HEK293 (cell line): ENCODE results near the gene KCNK15.

Experiments
- CTCF ChIA-PET: fragments of 350-600 bp; formaldehyde crosslinking; extraction: SDS; loops from one replicate; lab custom pipeline; 2021; ENCODE audit warnings: antibody characterized with exemption; lab: Yijun Ruan, JAX
- POLR2A ChIA-PET: fragments of 300-600 bp; formaldehyde crosslinking; extraction: SDS; loops from one replicate; lab custom pipeline; 2020; ENCODE audit warnings: antibody characterized with exemption, inconsistent platforms; lab: Yijun Ruan, JAX
- H3K27ac ChIP-seq: fragments of 200-500 bp; sonication (Bioruptor generic); 2 replicates; pipeline ENCODE4 v1.5.1; 2014; ENCODE audit warnings: low read depth, low read length, control low read depth, inconsistent platforms; ENCODE audit errors: extremely low read depth
- H3K36me3 ChIP-seq, 2 experiments: fragments of 200-500 bp in 1 of 2; sonication (Bioruptor generic) in 1 of 2; 1 replicate in 1 of 2; 2 replicates in 1 of 2; pipeline ENCODE4 v1.5.1; 2014 to 2017; ENCODE audit warnings: inconsistent platforms in 2 of 2, low read length in 2 of 2; ENCODE audit not compliant: control insufficient read depth in 2 of 2, insufficient read depth in 1 of 2
- H3K4me1 ChIP-seq: fragments of 200-500 bp; sonication (Bioruptor generic); 2 replicates; pipeline ENCODE4 v1.5.1; 2014; ENCODE audit warnings: mild to moderate bottlenecking, low read length, inconsistent platforms; ENCODE audit not compliant: control insufficient read depth, insufficient read depth
- H3K4me3 ChIP-seq: 2 replicates; pipeline ENCODE4 v1.5.1; 2011; ENCODE audit warnings: low read depth, mild to moderate bottlenecking, control low read depth, low read length, moderate library complexity
- H3K9me3 ChIP-seq: fragments of 200-500 bp; sonication (Bioruptor generic); 2 replicates; pipeline ENCODE4 v1.5.1; 2014; ENCODE audit warnings: low read depth, low read length, inconsistent platforms; ENCODE audit not compliant: control insufficient read depth, insufficient read depth
- GFI1B ChIP-seq: fragments of 450-650 bp; formaldehyde crosslinking; IDR thresholded peaks from 2 replicates; pipeline ENCODE4 v1.5.1; 2016; ENCODE audit warnings: missing biosample characterization, missing genetic modification characterization
- PRDM1 ChIP-seq: fragments of 450-650 bp; formaldehyde crosslinking; IDR thresholded peaks from 2 replicates; pipeline ENCODE4; 2016; ENCODE audit warnings: missing biosample characterization, missing genetic modification characterization
- REST ChIP-seq: fragments of 450-650 bp; formaldehyde crosslinking; IDR thresholded peaks from 2 replicates; pipeline ENCODE4 v1.5.1; 2016; ENCODE audit warnings: missing biosample characterization, missing genetic modification characterization
- ZBTB10 ChIP-seq: fragments of 450-650 bp; formaldehyde crosslinking; IDR thresholded peaks from 2 replicates; pipeline ENCODE4 v1.5.1; 2016; ENCODE audit warnings: missing biosample characterization, missing genetic modification characterization
- ZBTB17 ChIP-seq: fragments of 450-650 bp; formaldehyde crosslinking; IDR thresholded peaks from 2 replicates; pipeline ENCODE4 v1.5.1; 2016; ENCODE audit warnings: missing biosample characterization, missing genetic modification characterization
- ZBTB21 ChIP-seq: fragments of 450-650 bp; formaldehyde crosslinking; IDR thresholded peaks from 2 replicates; pipeline ENCODE4 v1.5.1; 2017; ENCODE audit warnings: missing biosample characterization, missing genetic modification characterization
- ZNF114 ChIP-seq: fragments of 450-650 bp; formaldehyde crosslinking; IDR thresholded peaks from 2 replicates; pipeline ENCODE4 v1.5.0; 2017; ENCODE audit warnings: missing biosample characterization, missing genetic modification characterization
- ZNF169 ChIP-seq: fragments of 450-650 bp; formaldehyde crosslinking; IDR thresholded peaks from 2 replicates; pipeline ENCODE4 v1.5.1; 2016; ENCODE audit warnings: missing biosample characterization, missing genetic modification characterization
- ZNF248 ChIP-seq: fragments of 450-650 bp; formaldehyde crosslinking; IDR thresholded peaks from 2 replicates; pipeline ENCODE4 v1.5.1; 2017; ENCODE audit warnings: missing biosample characterization, missing genetic modification characterization
- ZNF302 ChIP-seq: fragments of 450-650 bp; formaldehyde crosslinking; IDR thresholded peaks from 2 replicates; pipeline ENCODE4 v1.5.1; 2016; ENCODE audit warnings: missing biosample characterization, missing genetic modification characterization, low read depth
- ZNF391 ChIP-seq: fragments of 450-650 bp; formaldehyde crosslinking; IDR thresholded peaks from 2 replicates; pipeline ENCODE4 v1.5.1; 2016; ENCODE audit warnings: low read depth, missing biosample characterization, missing genetic modification characterization, borderline replicate concordance
- ZNF48 ChIP-seq: fragments of 450-650 bp; formaldehyde crosslinking; IDR thresholded peaks from 2 replicates; pipeline ENCODE4 v1.5.1; 2016; ENCODE audit warnings: missing biosample characterization, missing genetic modification characterization
- ZNF747 ChIP-seq: fragments of 450-650 bp; formaldehyde crosslinking; IDR thresholded peaks from 2 replicates; pipeline ENCODE4 v1.5.1; 2016; ENCODE audit warnings: missing biosample characterization, missing genetic modification characterization
- ZNF830 ChIP-seq: fragments of 450-650 bp; IDR thresholded peaks from 2 replicates; pipeline ENCODE4 v1.5.0; 2018; ENCODE audit warnings: missing biosample characterization, missing genetic modification characterization, low read depth, mild to moderate bottlenecking, moderate library complexity
- ZNF837 ChIP-seq: fragments of 450-650 bp; formaldehyde crosslinking; IDR thresholded peaks from 2 replicates; pipeline ENCODE4 v1.5.1; 2016; ENCODE audit warnings: missing biosample characterization, missing genetic modification characterization
- TF ChIP-seq, protein P1 (sequence below): fragments of 450-650 bp; formaldehyde crosslinking; IDR thresholded peaks from 2 replicates; pipeline ENCODE4 v1.5.1; 2016; ENCODE audit warnings: missing biosample characterization, missing genetic modification characterization
- TF ChIP-seq, protein P2 (sequence below): fragments of 450-650 bp; formaldehyde crosslinking; IDR thresholded peaks from 2 replicates; pipeline ENCODE4 v1.5.1; 2017; ENCODE audit warnings: missing biosample characterization, mild to moderate bottlenecking, missing genetic modification characterization, moderate library complexity

The KCNK15 gene

GRCh38 chr20:44742304-44743079 lies 3.2 kb upstream of the KCNK15 start:
- Histone ChIP-seq H3K4me3 (no peak overlapping the region), H3K36me3 (no peaks in the 10 kb centered on the region), H3K9me3 (no peaks in the 10 kb centered on the region), H3K27ac (no peak overlapping the region), H3K4me1 (peaks cover 4% of the 10 kb centered on the region; the same call in 1 of the 2 replicates)
- POLR2A ChIA-PET: no interaction called here
- TF ChIP-seq ZNF48 (no peak), ZBTB10 (no peak), ZNF114 (tag by site-specific recombination) (no peak), ZBTB21 (tag by site-specific recombination) (no peak), GFI1B (tag by site-specific recombination) (no peak), ZNF169 (no peak), REST (tag by site-specific recombination) (no peak), ZNF830 (no peak), ZNF248 (tag by site-specific recombination) (no peak), ZNF391 (tag by site-specific recombination) (no peak), ZNF747 (tag by site-specific recombination) (no peak), ZBTB17 (tag by site-specific recombination) (no peak), ZNF837 (tag by site-specific recombination) (no peak), ZNF302 (tag by site-specific recombination) (no peak), PRDM1 (tag by site-specific recombination) (no peak)
- TF ChIP-seq, protein P1, sequence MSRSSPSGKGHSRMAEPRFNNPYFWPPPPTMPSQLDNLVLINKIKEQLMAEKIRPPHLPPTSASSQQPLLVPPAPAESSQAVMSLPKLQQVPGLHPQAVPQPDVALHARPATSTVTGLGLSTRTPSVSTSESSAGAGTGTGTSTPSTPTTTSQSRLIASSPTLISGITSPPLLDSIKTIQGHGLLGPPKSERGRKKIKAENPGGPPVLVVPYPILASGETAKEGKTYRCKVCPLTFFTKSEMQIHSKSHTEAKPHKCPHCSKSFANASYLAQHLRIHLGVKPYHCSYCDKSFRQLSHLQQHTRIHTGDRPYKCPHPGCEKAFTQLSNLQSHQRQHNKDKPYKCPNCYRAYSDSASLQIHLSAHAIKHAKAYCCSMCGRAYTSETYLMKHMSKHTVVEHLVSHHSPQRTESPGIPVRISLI (tag by site-specific recombination): no peak
- TF ChIP-seq, protein P2, sequence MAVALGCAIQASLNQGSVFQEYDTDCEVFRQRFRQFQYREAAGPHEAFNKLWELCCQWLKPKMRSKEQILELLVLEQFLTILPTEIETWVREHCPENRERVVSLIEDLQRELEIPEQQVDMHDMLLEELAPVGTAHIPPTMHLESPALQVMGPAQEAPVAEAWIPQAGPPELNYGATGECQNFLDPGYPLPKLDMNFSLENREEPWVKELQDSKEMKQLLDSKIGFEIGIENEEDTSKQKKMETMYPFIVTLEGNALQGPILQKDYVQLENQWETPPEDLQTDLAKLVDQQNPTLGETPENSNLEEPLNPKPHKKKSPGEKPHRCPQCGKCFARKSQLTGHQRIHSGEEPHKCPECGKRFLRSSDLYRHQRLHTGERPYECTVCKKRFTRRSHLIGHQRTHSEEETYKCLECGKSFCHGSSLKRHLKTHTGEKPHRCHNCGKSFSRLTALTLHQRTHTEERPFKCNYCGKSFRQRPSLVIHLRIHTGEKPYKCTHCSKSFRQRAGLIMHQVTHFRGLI: no peak
- CTCF ChIA-PET: interaction anchor here (1.1 to 2.1 kb wide), 3 partner anchors 10 to 59 kb away, joined by 3 to 7 read pairs (median 3); no protein-coding TSS in a partner anchor
